ENCODE results near the gene MRPL17.

DNA sequence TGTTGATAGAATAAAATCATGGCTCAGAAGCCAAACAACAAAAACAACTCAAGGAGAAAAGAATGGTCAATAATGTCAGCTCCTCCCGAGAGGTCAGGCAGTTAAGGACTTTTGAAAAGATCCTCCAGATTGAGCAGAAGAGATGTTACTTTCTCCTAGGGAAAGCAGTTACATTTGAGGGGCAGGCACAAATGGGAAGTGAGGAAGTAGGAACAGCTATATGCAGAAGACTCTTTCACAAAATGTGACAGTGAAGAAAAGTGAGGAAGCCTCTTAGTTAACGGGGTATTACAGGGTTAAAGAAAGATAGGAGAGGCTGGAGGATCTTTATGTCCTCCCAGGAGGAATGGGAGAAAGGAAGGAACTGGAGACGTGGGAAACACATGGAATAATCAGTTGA is 31.0 kb downstream of the MRPL17 start:
- TF ChIP-seq CTCF (conservative IDR thresholded peaks at IDR 0.05; ENCODE audit: low read depth, low read length) (no peak), EZH2 (IDR thresholded peaks at IDR 0.05; ENCODE audit: borderline replicate concordance, low read depth, low read length, poor library complexity, severe bottlenecking) (no peak)

Measured in A673 (cell line).